HG02885 (cell line): ENCODE data around the gene RCOR3.
A peak's percentile ranks its signal among the peaks of the same experiment; 100 is the strongest.
"Not testable (repeated sequence)": the region's sequence is repeated elsewhere in the genome, so short reads cannot be mapped to it uniquely, and the experiment has no call there.

Source experiments
- ATAC-seq: cut with Tn5 transposase; IDR thresholded peaks from one replicate; pipeline ENCODE4 v1.9.1; 2021; ENCODE audit warnings: mild to moderate bottlenecking; ENCODE audit not compliant: unreplicated experiment, poor library complexity

The RCOR3 gene

DNA sequence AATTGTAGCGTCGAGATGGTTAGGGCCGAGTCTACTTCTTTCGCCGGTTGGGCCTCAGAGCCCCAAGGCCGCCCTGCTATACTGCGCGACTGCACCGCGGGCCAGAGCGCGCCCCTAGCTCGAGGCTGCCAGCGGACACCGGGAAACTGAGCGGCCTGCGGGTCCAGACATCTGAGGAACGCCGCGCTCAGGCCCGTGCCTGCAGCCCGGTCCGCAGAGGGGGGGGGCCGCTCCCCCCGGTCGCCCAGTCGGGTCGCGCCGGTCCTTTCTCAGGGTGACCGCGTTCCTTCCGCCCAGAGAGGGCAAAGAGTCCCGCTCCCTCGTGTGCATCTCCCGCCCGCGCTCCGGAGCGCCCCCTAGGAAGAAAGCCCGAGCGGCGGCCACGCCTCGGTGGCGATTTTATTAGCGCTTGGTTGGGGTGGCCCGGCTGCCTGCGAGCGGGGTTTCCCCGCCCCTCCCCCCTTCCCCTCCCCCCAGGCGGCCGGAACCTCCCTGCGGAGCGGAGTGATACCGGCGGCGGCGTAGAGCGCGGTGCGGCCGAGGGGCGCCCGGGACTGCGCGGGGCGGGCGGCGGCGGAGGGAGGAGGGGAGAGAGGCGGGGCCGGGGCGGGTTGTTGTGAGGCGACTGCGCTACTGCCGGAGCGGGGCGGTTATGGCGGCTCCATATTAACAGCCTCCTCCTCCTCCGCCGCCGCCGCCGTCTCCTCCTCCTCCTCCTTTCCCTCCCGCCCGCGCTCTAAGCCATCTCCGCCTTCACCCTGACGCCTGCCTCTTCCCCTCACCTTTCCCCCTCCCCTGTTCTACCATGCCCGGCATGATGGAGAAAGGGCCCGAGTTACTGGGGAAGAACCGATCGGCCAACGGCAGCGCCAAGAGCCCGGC, at the start of gene RCOR3:
TSS of gene RCOR3 (plus strand) at position 611 of the 882 bp plus-strand sequence. CDS start at position 806, 195 bp downstream.
- ATAC-seq = peak; percentile 66

DNA sequence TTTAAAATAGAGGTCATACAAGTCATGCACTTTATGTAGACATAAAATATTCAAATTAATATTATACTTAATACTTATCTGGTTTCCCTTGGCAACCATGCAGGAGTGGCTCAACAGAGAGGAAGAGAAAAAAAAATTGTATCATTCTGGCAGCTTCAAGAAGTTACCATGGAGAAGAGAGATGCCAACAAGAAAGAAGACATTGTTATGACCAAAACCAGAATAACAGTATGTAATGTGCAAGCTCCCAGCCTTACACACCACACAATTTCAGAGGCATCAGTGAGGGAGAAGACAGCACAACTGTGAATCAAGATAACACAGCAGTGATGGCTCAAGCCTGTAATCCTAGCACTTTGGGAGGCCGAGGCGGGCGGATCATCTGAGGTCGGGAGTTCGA, 49.1 kb upstream of the RCOR3 start:
- ATAC-seq = no peak

DNA sequence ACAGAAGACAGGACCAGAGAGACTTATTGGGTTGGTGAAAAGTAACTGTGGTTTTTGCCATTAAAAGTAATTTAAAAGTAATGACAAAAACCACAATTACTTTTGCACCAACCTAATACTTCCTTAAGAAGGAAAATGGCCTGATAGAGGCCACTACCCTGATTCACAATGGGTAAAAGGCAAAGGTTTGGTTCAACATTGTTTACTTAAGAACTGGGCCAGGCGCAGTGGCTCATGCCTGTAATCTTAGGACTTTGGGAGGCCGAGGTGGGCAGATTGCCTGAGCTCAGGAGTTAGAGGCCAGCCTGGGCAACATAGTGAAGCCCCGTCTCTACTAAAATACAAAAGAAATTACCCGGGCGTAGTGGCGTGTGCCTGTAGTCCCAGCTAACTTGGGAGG, 48.2 kb upstream of the RCOR3 start:
- ATAC-seq = no peak

DNA sequence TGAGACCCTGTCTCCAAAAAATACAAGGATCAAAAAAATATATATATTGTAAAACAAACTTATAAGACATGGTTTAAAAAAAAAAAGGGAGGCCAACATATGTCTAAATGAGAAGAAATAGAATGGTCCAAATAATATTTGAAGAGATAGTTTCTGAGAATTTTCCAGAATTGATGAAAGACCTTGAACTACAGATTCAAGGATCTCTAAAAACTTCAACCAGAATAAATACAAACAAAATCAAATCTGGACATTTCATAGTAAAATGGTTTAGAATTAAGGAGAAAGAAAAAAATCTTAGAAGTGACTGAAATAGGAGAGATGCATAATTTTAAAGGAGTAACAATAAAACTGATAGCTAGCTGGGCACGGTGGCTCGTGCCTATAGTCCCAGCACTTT, 45.5 kb upstream of the RCOR3 start:
- ATAC-seq = no peak

DNA sequence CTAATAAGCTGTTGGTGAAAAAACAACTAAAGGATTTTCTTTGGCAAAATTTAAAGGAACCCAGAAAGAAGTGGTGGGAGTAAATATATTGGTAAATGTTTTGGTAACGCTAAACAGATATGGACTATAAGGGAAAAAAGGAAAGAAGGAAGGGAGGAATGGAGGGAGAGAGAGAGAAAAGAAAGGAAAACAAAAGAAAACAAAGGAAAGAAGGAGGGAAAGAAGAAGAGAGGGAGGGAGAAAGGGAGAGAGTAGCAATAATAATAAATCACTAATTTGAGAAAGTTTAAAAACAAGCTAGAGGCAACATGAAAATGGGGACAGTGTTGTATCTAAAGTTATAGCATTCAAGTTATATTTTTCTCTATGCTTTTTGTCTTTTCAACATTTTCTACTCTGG, 43.6 kb upstream of the RCOR3 start:
- ATAC-seq = no peak

DNA sequence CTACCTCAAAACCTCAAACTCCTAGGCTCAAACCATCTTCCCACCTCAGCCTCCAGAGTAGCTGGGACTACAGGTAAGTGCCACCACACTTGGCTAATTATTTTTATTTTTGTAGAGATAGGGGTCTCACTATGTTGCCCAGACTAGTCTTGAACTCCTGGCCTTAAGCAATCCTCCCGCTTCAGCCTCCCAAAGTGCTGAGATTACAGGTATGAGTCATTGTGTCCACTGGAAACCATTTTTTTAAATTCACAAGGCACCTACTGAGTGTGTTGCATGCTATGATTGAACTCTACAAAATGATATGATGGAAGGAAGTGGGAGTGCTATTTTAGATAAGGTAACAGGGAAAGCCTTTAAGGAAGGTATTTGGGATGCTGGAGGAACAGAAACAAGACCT, 41.8 kb upstream of the RCOR3 start:
- no peak for ATAC-seq

DNA sequence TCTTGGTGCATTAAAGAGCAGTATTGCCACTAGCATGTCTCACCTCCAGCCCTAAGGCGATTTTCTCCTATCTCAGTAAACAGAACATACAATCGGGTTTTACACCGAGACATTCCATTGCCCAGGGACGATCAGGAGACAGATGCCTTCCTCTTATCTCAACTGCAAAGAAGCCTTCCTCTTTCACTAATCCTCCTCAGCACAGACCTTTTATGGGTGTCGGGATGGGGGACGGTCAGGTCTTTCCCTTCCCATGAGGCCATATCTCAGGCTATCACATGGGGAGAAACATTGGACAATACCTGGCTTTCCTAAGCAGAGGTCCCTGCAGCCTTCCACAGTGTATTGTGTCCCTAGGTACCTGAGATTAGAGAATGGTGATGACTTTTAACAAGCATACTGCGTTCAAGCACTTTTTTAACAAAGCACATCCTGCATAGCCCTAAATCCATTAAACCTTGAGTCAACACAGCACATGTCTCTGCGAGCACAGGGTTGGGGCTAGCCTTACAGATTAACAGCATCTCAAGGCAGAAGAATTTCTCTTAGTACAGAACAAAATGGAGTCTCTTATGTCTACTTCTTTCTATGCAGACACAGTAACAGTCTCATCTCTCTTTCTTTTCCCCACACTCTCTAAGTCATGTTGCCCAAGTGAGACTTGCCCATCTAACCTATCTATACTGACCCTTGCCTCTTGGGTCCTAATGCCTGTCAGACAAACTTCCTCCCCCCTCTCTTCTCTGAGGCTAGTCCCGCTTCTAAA, 36.5 kb upstream of the RCOR3 start:
- ATAC-seq = not testable (repeated sequence)

DNA sequence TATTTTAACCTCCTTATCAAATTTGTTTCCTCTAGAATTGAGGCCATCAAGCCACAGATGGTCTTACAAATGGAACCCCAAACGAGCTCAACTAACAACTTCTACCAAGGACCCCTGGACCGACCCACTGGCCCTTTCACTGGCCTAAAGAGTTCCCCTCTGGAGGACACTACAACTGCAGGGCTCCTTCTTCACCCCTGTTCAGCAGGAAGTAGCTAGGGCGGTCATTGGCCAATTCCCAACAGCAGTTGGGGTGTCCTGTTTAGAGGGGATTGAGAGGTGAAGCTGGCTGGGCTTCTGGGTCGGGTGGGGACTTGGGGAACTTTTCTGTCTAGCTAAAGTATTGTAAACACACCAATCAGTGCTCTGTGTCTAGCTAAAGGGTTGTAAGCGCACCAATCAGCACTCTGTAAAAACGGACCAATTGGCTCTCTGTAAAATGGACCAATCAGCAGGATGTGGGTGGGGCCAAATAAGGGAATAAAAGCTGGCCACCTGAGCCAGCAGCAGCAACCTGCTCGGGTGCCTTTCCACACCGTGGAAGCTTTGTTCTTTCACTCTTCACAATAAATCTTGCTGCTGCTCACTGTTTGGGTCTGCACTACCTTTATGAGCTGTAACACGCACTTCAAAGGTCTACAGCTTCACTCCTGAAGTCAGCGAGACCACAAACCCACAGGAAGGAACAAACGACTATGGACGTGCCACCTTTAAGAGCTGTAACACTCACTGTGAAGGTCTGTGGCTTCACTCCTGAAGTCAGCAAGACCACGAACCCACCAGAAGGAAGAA, 30.4 kb upstream of the RCOR3 start:
- ATAC-seq = not testable (repeated sequence)

DNA sequence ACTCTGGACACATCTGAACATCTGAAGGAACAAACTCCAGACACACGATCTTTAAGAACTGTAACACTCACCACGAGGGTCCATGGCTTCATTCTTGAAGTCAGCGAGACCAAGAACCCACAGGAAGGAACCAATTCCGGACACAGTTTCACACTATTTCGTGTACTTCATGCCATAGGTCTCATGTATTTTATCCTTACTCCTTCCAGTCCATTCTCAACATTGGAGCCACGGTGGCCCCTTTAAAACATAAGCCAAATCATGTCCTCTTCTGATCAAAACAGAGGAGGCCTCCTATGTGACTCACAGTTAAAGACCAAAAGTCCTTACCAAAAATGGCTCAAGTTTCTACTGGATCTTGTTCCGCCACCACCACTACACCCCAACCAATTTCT, 29.8 kb upstream of the RCOR3 start:
- no peak for ATAC-seq

DNA sequence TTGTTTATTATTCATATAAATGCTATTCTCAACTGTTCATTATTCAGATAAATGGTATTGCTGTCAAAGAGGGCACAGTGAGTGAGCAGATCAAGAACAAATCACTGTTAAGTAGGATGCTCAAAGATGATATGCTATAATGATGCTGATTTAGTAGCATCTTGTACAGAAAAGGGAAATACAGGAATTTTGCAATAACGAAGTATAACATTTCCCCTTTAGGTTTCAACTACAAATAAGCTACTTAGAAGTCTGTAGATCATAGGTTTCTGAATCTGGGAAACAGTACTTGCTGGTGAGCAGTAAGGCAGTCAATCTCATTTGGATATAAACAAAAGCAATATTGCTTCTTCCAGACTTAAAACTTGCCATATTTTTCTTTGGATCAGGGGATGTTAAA, 27.3 kb upstream of the RCOR3 start:
- no peak for ATAC-seq

DNA sequence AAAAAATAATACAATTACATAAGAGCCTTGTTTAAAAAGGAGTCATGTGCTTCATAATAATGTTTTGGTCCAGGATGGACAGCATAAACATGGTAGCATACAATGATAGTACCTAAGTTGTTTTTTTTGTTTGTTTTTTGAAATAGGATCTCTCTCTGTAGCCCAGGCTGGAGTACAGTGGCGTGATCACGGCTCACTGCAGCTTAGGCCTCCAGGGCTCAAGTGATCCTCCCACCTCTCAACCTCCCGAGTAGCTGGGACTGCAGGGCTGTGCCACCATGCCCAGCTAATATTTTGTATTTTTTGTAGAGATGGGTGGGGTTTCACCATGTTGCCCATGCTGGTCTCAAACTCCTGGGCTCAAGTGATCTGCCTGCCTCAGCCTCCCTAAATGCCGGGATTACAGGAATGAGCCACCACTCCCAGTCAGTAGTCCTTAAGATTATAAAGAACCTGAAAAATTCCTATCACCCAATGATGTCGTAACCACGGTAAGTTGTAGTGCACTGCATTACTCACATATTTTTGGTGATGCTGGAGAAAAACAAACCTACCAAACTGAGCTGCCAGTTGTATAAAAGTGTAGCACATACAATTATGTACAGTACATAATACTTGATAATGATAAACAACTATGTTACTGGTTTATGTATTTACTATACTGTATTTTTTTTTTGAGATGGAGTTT, 22.4 kb upstream of the RCOR3 start:
- no peak for ATAC-seq

DNA sequence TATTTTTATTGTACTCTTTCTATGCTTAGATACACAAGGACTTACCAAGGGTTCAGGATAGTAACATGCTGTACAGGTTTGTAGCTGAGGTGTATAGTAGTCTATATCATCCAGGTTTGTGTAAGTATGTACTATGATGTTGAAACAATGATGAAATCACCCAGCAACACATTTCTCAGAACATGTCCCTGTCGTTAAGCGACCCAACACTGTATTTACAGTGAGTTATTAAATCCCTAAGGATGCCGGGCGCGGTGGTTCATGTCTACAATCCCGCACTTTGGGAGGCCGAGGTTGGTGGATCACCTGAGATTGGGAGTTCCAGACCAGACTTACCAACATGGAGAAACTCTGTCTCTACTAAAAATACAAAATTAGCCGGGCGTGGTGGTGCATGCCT, 21.6 kb upstream of the RCOR3 start:
- no peak for ATAC-seq

DNA sequence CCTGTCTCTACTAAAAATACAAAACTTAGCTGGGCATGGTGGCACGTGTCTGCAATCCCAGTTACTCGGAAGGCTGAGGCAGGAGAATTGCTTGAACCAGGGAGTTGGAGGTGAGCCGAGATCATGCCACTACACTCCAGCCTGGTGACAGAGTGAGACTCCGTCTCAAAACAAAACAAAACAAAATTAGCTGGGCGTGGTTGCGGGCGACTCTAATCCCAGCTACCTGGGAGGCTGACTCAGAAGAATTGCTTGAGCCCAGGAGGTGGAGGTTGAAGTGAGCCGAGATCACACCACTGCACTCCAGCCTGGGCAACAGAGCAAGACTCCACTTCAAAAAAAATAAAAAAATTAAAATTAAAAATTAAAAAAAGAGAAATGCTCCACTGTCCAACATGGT, 18.6 kb upstream of the RCOR3 start:
- ATAC-seq = not testable (repeated sequence)

DNA sequence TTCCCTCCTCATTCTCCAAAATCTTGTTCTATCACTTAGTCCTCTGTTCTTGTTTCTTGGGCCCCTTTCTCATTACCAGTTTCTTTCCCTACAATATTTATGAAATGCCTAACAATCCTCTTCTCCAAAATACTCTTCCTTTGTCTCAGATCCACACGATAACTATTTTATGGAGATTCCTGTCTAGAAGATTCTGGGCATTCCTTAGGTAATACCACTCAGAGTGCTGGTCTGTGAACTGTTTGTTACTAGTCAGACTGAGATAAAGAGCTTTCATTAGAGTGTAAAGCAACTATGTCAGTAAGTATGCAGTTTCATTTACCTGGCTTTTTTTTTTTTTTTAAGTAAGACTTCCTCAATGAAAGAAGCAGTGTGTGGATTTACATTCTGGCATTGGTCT, 18.1 kb upstream of the RCOR3 start:
- ATAC-seq = no peak

DNA sequence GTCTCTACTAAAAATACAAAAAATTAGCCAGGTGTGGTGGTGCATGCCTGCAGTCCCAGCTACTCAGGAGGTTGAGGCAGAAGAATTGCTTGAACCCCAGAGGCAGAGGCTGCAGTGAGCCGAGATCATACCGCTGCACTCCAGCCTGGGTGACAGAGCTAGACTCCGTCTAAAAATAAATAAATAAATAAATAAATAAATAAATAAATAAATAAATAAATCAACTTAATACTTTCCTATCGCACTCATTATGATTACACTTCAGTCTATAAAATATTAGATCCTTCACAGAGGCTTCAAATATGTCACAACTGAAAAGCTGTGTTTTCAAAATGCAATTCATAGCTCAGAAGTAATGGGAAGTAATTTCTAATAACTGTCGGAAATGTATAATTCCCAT, 15.5 kb upstream of the RCOR3 start:
- ATAC-seq = not testable (repeated sequence)

DNA sequence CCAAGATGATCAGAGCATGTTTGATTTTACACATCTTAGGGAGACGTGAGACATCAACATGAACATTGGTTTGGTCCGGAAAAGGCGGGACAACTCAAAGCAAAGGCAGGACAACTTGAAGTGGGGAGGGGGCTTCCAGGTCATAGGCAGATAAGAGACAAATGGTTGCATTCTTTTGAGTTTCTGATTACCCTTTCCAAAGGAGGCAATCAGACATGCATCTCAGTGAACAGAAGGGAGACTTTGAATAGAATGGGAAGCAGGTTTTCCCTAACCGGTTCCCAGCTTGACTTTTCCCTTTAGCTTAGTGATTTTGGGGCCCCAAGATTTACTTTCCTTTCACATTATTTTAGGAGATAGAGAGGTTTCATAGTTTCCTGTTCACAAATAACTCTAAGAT, 12.6 kb upstream of the RCOR3 start:
- not testable (repeated sequence) for ATAC-seq

DNA sequence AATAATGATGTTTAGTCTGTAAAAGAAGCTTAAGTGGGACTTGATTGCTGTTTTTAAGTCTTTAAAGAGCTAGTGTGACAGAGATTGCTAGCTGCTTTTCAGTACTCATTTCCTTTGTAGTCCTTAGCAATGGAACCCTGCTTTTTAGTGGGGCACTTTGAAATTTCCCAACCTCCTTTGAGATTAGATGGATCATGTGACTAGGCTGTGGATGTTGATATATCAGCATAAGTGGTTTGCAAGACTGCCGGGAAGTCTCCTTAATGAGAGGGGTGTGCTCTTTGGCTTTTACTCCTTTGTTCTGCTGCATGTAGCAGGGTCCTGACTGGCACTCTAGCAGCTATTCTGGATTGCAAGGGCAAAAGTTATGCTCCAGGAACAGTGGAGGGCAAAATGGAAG, 11.2 kb upstream of the RCOR3 start:
- no peak for ATAC-seq

DNA sequence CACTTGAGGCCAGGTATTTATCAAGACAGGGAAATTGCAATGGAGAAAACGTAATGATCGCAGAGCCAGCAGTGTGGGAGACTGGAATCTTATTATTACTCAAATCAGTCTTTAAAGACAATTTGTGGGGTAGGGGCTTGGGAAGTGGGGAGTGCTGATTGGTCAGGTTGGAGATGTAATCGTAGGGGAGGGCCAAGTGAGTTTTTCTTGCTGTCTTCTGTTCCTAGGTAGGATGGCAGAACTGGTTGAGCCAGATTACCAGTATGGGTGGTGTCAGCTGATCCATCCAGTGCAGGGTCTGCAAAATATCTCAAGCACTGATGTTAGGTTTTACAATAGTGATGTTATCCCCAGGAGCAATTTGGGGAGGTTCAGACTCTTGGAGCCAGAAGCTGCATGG, 9.6 kb upstream of the RCOR3 start:
- not testable (repeated sequence) for ATAC-seq

DNA sequence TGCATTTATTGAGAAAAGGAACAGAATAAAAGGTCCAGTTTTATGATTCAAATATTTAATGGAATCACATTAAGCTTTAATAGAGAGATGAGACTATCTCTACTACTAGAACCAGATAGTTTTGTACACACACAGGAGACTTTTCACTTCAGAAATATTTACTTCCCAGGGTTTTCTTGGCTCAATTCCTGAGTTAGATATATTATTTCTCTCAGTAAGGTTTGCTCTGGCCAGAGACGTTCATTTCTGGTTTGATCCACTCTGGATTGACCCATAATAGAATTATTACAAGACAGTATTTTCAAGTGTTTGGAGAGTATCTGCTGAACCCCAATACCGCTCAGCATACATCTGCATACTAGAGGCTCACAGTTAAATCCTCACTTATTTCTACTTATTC, 1.3 kb upstream of the RCOR3 start:
- no peak for ATAC-seq

DNA sequence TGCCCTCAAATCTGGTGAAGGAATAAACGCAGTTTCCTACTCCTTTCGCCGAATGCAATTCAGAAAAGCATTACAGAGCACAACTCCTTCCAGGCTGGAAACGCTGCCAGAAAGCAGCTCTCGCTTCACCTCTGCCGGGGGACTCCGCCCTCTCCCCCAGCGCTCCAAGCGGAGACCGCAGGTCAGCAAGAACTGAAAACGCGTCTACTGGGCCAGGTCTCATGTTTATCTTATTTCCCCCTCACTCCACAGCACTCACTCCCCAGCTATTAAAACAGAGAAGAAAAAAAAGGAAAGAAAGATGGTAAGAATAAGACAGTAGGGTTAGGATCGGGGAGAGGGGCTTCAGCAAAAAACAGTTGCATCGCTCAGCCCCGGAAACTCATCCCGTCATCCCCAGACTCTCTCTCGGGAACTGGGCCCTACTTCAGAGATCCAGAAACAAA, 833 bp upstream of the RCOR3 start:
- peak; percentile 38 for ATAC-seq
